Stomach (tissue), 4 donors: ENCODE data around the gene HOXB6.

Experiments used
- POLR2A ChIP-seq, 4 donors: fragments of 450-650 bp; IDR thresholded peaks; one replicate each; pipeline ENCODE4 v1.6.1; 2016; ENCODE audit warnings: antibody characterized with exemption in 4 of 4, control low read depth in 2 of 4, mild to moderate bottlenecking in 1 of 4, moderate library complexity in 1 of 4
- TF ChIP-seq, protein P1 (sequence below), 7 experiments: fragments of 450-650 bp in 4 of 7; fragments of 200-600 bp in 3 of 7; sonication (generic) in 3 of 7; IDR thresholded peaks; one replicate each; pipeline ENCODE4 v1.5.1; 2016 to 2019; ENCODE audit warnings: antibody characterized with exemption in 7 of 7, control low read depth in 2 of 7, mild to moderate bottlenecking in 1 of 7

DNA sequence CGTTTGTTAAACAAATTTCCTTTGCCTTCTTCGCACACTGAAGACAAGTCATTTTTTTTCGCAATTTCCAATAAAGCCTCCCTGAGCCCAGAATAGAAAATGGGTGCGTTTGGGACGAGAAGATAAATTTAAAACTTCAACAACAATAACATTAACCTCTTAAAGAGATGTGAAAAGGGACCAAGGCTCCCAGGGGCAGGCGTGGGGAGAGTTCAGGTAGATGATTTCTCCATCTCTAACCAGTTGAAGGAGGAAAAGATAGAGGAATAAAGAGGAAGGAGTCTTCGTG lies 25.4 kb downstream of the HOXB6 start:
- TF ChIP-seq POLR2A (IDR thresholded peaks at IDR 0.05), result no peak
- TF ChIP-seq, protein P1, sequence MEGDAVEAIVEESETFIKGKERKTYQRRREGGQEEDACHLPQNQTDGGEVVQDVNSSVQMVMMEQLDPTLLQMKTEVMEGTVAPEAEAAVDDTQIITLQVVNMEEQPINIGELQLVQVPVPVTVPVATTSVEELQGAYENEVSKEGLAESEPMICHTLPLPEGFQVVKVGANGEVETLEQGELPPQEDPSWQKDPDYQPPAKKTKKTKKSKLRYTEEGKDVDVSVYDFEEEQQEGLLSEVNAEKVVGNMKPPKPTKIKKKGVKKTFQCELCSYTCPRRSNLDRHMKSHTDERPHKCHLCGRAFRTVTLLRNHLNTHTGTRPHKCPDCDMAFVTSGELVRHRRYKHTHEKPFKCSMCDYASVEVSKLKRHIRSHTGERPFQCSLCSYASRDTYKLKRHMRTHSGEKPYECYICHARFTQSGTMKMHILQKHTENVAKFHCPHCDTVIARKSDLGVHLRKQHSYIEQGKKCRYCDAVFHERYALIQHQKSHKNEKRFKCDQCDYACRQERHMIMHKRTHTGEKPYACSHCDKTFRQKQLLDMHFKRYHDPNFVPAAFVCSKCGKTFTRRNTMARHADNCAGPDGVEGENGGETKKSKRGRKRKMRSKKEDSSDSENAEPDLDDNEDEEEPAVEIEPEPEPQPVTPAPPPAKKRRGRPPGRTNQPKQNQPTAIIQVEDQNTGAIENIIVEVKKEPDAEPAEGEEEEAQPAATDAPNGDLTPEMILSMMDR (IDR thresholded peaks at IDR 0.05), result no peak
